Cardiac fibroblast (primary cell): ENCODE measurements around the gene TTC28.
A peak's percentile ranks its signal among the peaks of the same experiment; 100 is the strongest.

Experiments used
- DNase-seq, 2 donors: peaks; one replicate each; pipeline versions ENCODE4 v3.0.0 to v3.0.0-alpha.2; 2010; ENCODE audit warnings: low read depth in 2 of 2
- H3K4me3 ChIP-seq, 2 donors: replicated peaks in 1 of 2; 1 replicate in 1 of 2; 2 replicates in 1 of 2; pipeline ENCODE4 v1.5.1; 2011; ENCODE audit warnings: low read depth in 2 of 2, low read length in 2 of 2, mild to moderate bottlenecking in 2 of 2, moderate library complexity in 1 of 2
- TF ChIP-seq, protein P1 (sequence below): IDR thresholded peaks from one replicate; pipeline ENCODE4 v1.5.1; 2011; ENCODE audit warnings: low read depth, mild to moderate bottlenecking, low read length, inconsistent platforms

TTC28 gene

DNA sequence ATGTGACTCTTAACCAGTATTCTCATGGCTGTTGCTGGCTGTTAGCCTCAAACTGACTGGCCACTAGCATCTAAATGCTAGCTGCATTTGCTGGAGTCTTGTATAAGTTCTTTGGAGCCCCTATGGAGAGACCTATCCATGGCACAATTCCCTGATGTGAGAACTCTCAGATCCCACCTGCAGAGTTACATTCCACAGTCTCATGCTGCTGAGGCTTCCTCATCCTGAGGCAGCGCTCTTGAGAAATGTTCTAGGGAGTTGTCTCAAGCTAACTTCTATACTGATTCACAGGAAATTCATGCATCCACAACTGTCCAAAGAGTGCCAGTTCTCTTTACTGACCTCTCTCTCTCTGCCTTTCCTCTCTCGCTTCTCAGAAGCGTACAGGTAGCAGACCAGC, 542.6 kb downstream of the TTC28 start:
- no peak for DNase-seq

DNA sequence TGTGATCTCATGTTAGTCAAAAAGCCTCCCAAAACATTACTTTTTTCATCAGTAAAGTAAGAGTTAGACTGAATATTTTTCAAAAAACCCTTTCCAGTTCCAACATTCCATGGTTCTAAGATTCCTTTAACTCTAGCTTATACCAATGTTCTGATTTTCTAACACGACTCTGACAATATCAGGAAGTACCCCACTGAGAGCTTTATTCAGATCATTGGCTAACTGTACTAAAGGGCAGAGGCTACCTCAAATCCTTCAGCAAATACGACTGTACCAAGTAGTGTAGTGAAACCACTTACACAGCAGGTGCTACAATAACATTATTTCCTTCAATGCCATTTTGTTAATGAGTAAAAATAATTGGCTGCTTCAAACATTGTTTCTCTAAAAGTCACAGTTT, 547.2 kb downstream of the TTC28 start:
- H3K4me3 ChIP-seq, result no peak overlapping the region
- TF ChIP-seq, protein P1, sequence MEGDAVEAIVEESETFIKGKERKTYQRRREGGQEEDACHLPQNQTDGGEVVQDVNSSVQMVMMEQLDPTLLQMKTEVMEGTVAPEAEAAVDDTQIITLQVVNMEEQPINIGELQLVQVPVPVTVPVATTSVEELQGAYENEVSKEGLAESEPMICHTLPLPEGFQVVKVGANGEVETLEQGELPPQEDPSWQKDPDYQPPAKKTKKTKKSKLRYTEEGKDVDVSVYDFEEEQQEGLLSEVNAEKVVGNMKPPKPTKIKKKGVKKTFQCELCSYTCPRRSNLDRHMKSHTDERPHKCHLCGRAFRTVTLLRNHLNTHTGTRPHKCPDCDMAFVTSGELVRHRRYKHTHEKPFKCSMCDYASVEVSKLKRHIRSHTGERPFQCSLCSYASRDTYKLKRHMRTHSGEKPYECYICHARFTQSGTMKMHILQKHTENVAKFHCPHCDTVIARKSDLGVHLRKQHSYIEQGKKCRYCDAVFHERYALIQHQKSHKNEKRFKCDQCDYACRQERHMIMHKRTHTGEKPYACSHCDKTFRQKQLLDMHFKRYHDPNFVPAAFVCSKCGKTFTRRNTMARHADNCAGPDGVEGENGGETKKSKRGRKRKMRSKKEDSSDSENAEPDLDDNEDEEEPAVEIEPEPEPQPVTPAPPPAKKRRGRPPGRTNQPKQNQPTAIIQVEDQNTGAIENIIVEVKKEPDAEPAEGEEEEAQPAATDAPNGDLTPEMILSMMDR, result no peak
- DNase-seq, result no peak

More for the DNA sequence above, 542.6 kb downstream of the TTC28 start:
- TF ChIP-seq, protein P1, result no peak
- no peak overlapping the region for H3K4me3 ChIP-seq

DNA sequence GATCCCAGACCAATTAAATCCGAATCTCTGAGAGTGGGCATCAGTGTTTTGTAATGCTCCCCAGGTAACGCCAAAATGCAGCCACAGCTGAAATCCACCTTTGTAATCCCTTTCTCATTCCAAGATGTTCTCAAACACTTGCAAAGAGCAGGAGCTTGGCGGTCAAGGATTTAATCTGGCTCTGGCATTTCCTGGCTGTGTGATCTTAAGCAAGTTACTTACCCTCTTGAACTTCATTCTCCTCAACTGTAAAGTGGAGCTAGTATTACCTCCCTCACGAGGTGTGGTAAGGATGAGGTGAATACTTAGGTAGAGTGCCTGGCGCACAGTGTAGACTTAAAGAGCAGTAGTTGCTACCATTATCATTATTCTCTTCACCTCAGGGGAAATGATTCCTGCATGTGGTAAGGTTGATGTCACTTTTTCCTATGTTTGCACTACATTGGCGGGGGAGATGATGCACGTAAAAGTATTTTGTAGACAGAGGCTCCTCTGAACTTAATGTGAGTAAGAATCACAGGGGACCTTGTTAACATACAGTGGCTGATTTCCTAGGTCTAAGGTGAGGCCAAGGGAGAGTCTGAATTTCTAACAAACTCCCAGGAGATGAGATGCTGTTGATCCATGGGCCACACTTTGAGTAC, 550.2 kb downstream of the TTC28 start:
- H3K4me3 ChIP-seq, result no peak overlapping the region
- DNase-seq, result peak in 1 of 2 donors; percentile 34
- TF ChIP-seq, protein P1, result no peak

DNA sequence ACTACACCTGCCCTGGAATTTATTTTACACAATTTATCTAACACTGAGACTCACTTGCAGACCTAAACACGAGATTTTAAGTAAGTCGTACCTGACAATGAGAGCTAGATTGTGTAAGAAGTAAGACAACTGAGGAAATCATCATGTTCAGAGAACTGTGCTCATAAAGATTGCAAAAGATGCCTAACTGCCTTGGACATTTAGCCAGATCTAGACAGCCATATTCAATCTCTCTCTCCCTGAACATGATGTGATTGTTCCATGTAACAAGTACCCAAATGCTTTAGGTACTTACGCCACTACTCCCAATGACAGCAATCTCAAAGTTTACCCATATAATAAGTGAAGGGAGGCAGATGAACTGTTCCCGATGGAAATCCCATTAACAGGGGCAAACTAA, 550.8 kb downstream of the TTC28 start:
- no peak overlapping the region for H3K4me3 ChIP-seq
- TF ChIP-seq, protein P1, result no peak
- no peak for DNase-seq

DNA sequence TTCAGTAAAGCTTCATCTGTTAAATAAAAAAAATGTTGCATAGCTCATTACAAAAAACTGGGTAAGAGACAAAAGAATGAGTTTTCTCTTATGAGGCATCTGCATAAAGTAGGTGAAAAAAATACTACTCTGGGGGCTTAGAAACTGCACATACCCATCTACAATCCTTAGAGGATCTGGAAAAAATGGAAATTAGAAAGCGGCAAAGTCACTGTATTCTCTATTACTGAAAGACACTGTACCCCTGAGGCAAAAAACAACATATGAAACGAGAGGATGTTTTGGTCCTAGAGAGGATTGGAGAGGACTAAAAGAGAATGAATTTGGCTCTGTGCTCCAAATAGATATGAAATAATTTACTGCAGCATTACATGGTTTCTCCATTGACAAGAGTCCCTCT, 553.8 kb downstream of the TTC28 start:
- no peak for DNase-seq
- no peak overlapping the region for H3K4me3 ChIP-seq
- TF ChIP-seq, protein P1, result no peak

DNA sequence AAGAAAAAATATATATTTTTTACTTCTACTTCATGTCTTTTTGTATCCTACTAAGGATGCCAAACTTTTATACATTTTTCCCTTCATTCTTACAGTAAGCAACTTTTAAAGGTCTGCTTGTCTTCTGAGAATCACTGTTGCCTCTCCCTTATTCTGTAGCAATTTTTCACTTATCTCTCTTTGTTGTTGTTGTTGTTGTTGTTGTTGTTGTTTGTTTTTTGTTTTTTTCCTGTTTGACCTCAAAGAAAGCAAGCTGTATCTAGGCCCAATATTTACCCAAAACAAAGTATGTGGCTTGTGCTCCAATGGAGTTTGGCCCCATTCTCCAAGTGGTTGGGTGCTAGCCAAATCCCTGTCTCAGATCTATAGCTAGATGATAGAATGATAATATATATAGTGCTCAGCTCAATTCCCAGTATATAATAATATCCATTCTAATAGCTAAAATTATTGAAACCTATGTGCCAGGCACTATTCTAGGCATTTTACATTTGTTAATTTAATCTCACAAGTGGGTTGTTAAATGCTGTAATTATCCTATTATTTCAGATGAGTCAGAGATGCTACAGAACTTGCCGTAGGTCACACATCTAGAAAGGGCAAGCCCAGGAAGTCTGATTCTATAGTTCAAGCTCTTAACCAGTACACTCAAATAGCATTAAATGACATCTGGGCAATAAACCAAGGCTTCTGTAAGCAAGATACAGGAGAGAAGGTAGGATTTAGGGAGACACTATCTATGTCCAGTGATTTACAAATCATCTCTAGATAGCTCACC, 555.5 kb downstream of the TTC28 start:
- no peak for DNase-seq
- TF ChIP-seq, protein P1, result no peak
- no peak overlapping the region for H3K4me3 ChIP-seq
